Gastroesophageal sphincter (tissue), 4 donors: ENCODE data around the gene PPL. TPM values are rescaled to one million over a fixed set of nuclear protein-coding genes. Genes with fewer than 3 reads are reported as not detected.

Experiments
- ATAC-seq: fragments of 150-250 bp; one replicate; pipeline ENCODE4 v1.9.1; 2016; ENCODE audit warnings: mild to moderate bottlenecking, moderate library complexity
- H3K27ac ChIP-seq, 4 donors: fragments of 200-600 bp; sonication (generic) in 3 of 4; 1 replicate in 3 of 4; 2 replicates in 1 of 4; pipeline ENCODE4 v1.5.1; 2016 to 2019
- H3K27me3 ChIP-seq: fragments of 200-600 bp; sonication (generic); one replicate; pipeline ENCODE4 v1.5.1; 2019
- H3K36me3 ChIP-seq, 2 donors: fragments of 200-600 bp; sonication (generic); one replicate each; pipeline ENCODE4 v1.5.1; 2019; ENCODE audit warnings: control low read depth in 1 of 2
- H3K4me1 ChIP-seq, 3 donors: fragments of 200-600 bp; sonication (generic); 1 replicate in 2 of 3; 2 replicates in 1 of 3; pipeline ENCODE4 v1.5.1; 2016 to 2019; ENCODE audit warnings: control low read depth in 2 of 3
- H3K4me3 ChIP-seq, 2 donors: fragments of 200-600 bp; sonication (generic); one replicate each; pipeline ENCODE4 v1.5.1; 2019; ENCODE audit warnings: mild to moderate bottlenecking in 1 of 2, moderate library complexity in 1 of 2
- H3K9me3 ChIP-seq, 3 donors: fragments of 200-600 bp; sonication (generic); one replicate each; pipeline ENCODE4 v1.5.1; 2017 to 2019; ENCODE audit warnings: control low read depth in 2 of 3
- CTCF ChIP-seq, 4 experiments: fragments of 200-600 bp in 2 of 4; fragments of 450-650 bp in 2 of 4; sonication (generic) in 1 of 4; IDR thresholded peaks; one replicate each; pipeline ENCODE4 v1.5.1; 2017 to 2019; ENCODE audit warnings: antibody characterized with exemption in 4 of 4, mild to moderate bottlenecking in 2 of 4, moderate library complexity in 2 of 4
- EP300 ChIP-seq: sonication (generic); formaldehyde crosslinking; IDR thresholded peaks from one replicate; pipeline ENCODE4 v1.6.1; 2017; ENCODE audit warnings: antibody characterized with exemption, mild to moderate bottlenecking
- POLR2A ChIP-seq, 2 donors: fragments of 450-650 bp; IDR thresholded peaks; one replicate each; pipeline ENCODE4 v1.6.1; 2017; ENCODE audit warnings: antibody characterized with exemption in 2 of 2, mild to moderate bottlenecking in 2 of 2, moderate library complexity in 1 of 2
- POLR2AphosphoS5 ChIP-seq: sonication (generic); formaldehyde crosslinking; IDR thresholded peaks from one replicate; pipeline ENCODE4 v1.6.1; 2017; ENCODE audit warnings: antibody characterized with exemption
- WGBS, 2 donors: methylation state at CpG; one replicate each; pipeline ENCODE4 v1.1.5; 2018; ENCODE audit warnings: low coverage in 1 of 2; 5-methylcytosine and 5-hydroxymethylcytosine counted together
- total RNA-seq, 4 donors: library from RNA; depleted of rRNA; stranded (reverse); fragments of >200 nt; gene quantifications; one replicate each; pipeline ENCODE4 v1.1.0, GENCODE V29; 2016

Gene PPL
- total RNA-seq, 4 donors from 2014 or later, result 53.7 to 82.5 (median 76.5) TPM

- H3K36me3 ChIP-seq, result peaks cover 0 to 96% of the 10 kb centered on the region in 2 donors
- TF ChIP-seq CTCF (IDR thresholded peaks at IDR 0.05), result no peak
- H3K4me3 ChIP-seq, result no peak overlapping the region
- WGBS, 2 donors, result 95% methylated on average over 15 to 22 of the region's 45 CpGs
- no peak overlapping the region for H3K27ac ChIP-seq
- H3K4me1 ChIP-seq, result peaks cover 0 to 22% (median 0%) of the 10 kb centered on the region in 3 donors
- ATAC-seq, result no peak
- no peaks in the 10 kb centered on the region for H3K9me3 ChIP-seq
- H3K27me3 ChIP-seq, result no peaks in the 10 kb centered on the region
Observed at GRCh38 chr16:4884972-4885874, 51.7 kb downstream of the PPL start.

- WGBS, 2 donors, result 88% methylated on average over 24 of the region's 34 CpGs; no CpG with 5 or more reads in 1 of the 2 donors
- Histone ChIP-seq H3K27ac (no peak overlapping the region), H3K36me3 (peaks cover 0 to 96% of the 10 kb centered on the region in 2 donors), H3K4me1 (peaks cover 0 to 22% (median 0%) of the 10 kb centered on the region in 3 donors), H3K4me3 (no peak overlapping the region), H3K27me3 (no peaks in the 10 kb centered on the region), H3K9me3 (no peaks in the 10 kb centered on the region)
- ATAC-seq, result no peak
- TF ChIP-seq POLR2AphosphoS5 (no peak), EP300 (no peak), CTCF (IDR thresholded peaks at IDR 0.05) (no peak)
Observed at GRCh38 chr16:4884209-4884608, 52.7 kb downstream of the PPL start.

GRCh38 chr16:4883501-4883900 is 53.4 kb downstream of the PPL start:
- H3K4me1 ChIP-seq, result peaks cover 0 to 22% (median 0%) of the 10 kb centered on the region in 3 donors
- no peak for ATAC-seq
- H3K9me3 ChIP-seq, result no peaks in the 10 kb centered on the region
- H3K27me3 ChIP-seq, result no peaks in the 10 kb centered on the region
- TF ChIP-seq EP300, result no peak
- TF ChIP-seq POLR2AphosphoS5, result no peak
- no peak for TF ChIP-seq CTCF (IDR thresholded peaks at IDR 0.05)
- TF ChIP-seq POLR2A (IDR thresholded peaks at IDR 0.05), result no peak
- peaks cover 0 to 98% of the 10 kb centered on the region in 2 donors for H3K36me3 ChIP-seq
- H3K27ac ChIP-seq, result no peak overlapping the region
- WGBS, 2 donors, result 94 to 96% methylated on average over 12 to 15 of the region's 25 CpGs
- no peak overlapping the region for H3K4me3 ChIP-seq

GRCh38 chr16:4882633-4883285 is 54.2 kb downstream of the PPL start:
- H3K27ac ChIP-seq, result peak overlapping the region in 2 of 4 donors; percentile 23 to 36
- peaks cover 0 to 22% (median 0%) of the 10 kb centered on the region in 3 donors for H3K4me1 ChIP-seq
- no peaks in the 10 kb centered on the region for H3K27me3 ChIP-seq
- 51 to 60% methylated on average over 2 to 8 of the region's 11 CpGs for WGBS, 2 donors
- H3K36me3 ChIP-seq, result peaks cover 0 to 98% of the 10 kb centered on the region in 2 donors
- TF ChIP-seq POLR2AphosphoS5 (no peak), EP300 (no peak), CTCF (IDR thresholded peaks at IDR 0.05) (no peak), POLR2A (IDR thresholded peaks at IDR 0.05) (no peak)
- no peak overlapping the region for H3K4me3 ChIP-seq
- H3K9me3 ChIP-seq, result no peaks in the 10 kb centered on the region
- no peak for ATAC-seq
